Neuronal stem cell (in vitro differentiated cells): ENCODE results near the gene SH3BGR.

ENCODE experiments used
- DNase-seq: peaks from one replicate; pipeline ENCODE4 v3.0.0-alpha.2; 2013; ENCODE audit warnings: low spot score
- H2AFZ ChIP-seq: one replicate; pipeline ENCODE4 v1.6.1; 2013; ENCODE audit warnings: mild to moderate bottlenecking, low read length, inconsistent platforms
- H2AK5ac ChIP-seq: 2 replicates; pipeline ENCODE4 v1.6.1; 2013; ENCODE audit warnings: low read depth, mild to moderate bottlenecking, inconsistent platforms, low read length, moderate library complexity, mixed read lengths
- H2BK120ac ChIP-seq: 2 replicates; pipeline ENCODE4 v1.6.1; 2013; ENCODE audit warnings: low read depth, mild to moderate bottlenecking, inconsistent platforms, low read length, moderate library complexity, mixed read lengths
- H2BK12ac ChIP-seq: one replicate; pipeline ENCODE4 v1.6.1; 2013; ENCODE audit warnings: low read length, inconsistent platforms
- H2BK15ac ChIP-seq: 2 replicates; pipeline ENCODE4 v1.6.1; 2013; ENCODE audit warnings: mild to moderate bottlenecking, low read length, inconsistent platforms, mixed read lengths
- H2BK5ac ChIP-seq: one replicate; pipeline ENCODE4 v1.6.1; 2013; ENCODE audit warnings: inconsistent platforms, mild to moderate bottlenecking, low read length, moderate library complexity
- H3K14ac ChIP-seq: one replicate; pipeline ENCODE4 v1.6.1; 2013; ENCODE audit warnings: low read length, inconsistent platforms
- H3K18ac ChIP-seq: 2 replicates; pipeline ENCODE4 v1.6.1; 2013; ENCODE audit warnings: low read length, inconsistent platforms
- H3K23ac ChIP-seq: 2 replicates; pipeline ENCODE4 v1.6.1; 2013; ENCODE audit warnings: low read depth, mild to moderate bottlenecking, mixed read lengths, low read length, inconsistent platforms; ENCODE audit not compliant: poor library complexity
- H3K27ac ChIP-seq: replicated peaks from 3 replicates; pipeline ENCODE4 v1.5.1; 2013; ENCODE audit warnings: low read length, inconsistent platforms
- H3K27me3 ChIP-seq, 3 experiments: 2 replicates each; pipeline ENCODE4 v1.6.1; 2013; ENCODE audit warnings: low read length in 3 of 3, mild to moderate bottlenecking in 2 of 3, inconsistent platforms in 1 of 3, low read depth in 1 of 3, mixed read lengths in 1 of 3, moderate library complexity in 1 of 3; ENCODE audit not compliant: control insufficient read depth in 3 of 3, insufficient read depth in 3 of 3
- H3K36me3 ChIP-seq, 2 donors: replicated peaks in 1 of 2; 2 replicates each; pipeline ENCODE4 v1.6.1; 2013; ENCODE audit warnings: low read length in 2 of 2; ENCODE audit not compliant: control insufficient read depth in 2 of 2, insufficient read depth in 2 of 2
- H3K4ac ChIP-seq: 2 replicates; pipeline ENCODE4 v1.6.1; 2013; ENCODE audit warnings: inconsistent platforms, mild to moderate bottlenecking, low read length, moderate library complexity
- H3K4me1 ChIP-seq, 2 donors: 1 replicate in 1 of 2; 2 replicates in 1 of 2; pipeline ENCODE4 v1.6.1; 2013; ENCODE audit warnings: low read length in 2 of 2, low read depth in 1 of 2; ENCODE audit not compliant: control insufficient read depth in 2 of 2, insufficient read depth in 1 of 2
- H3K4me2 ChIP-seq: one replicate; pipeline ENCODE4 v1.6.1; 2013; ENCODE audit warnings: mild to moderate bottlenecking, low read length, inconsistent platforms; ENCODE audit not compliant: insufficient read depth, poor library complexity, severe bottlenecking
- H3K4me3 ChIP-seq, 2 donors: 2 replicates each; pipeline ENCODE4 v1.5.1; 2013; ENCODE audit warnings: low read length in 2 of 2, mild to moderate bottlenecking in 2 of 2, inconsistent platforms in 1 of 2, moderate library complexity in 1 of 2
- H3K79me1 ChIP-seq: one replicate; pipeline ENCODE4 v1.6.1; 2013; ENCODE audit warnings: low read depth, mild to moderate bottlenecking, inconsistent platforms, low read length, moderate library complexity
- H3K9ac ChIP-seq: one replicate; pipeline ENCODE4 v1.6.1; 2013; ENCODE audit warnings: mild to moderate bottlenecking, low read depth, low read length, inconsistent platforms; ENCODE audit not compliant: poor library complexity
- H3K9me3 ChIP-seq, 2 donors: replicated peaks in 1 of 2; 2 replicates each; pipeline versions ENCODE3 to v1.6.1; 2013; ENCODE audit warnings: low read length in 2 of 2, mild to moderate bottlenecking in 2 of 2, inconsistent platforms in 1 of 2, low read depth in 1 of 2, mixed read lengths in 1 of 2, moderate library complexity in 1 of 2; ENCODE audit not compliant: control insufficient read depth in 2 of 2, insufficient read depth in 1 of 2
- H4K8ac ChIP-seq: one replicate; pipeline ENCODE4 v1.6.1; 2013; ENCODE audit warnings: low read depth, mild to moderate bottlenecking, inconsistent platforms, low read length, moderate library complexity
- H4K91ac ChIP-seq: one replicate; pipeline ENCODE4 v1.6.1; 2013; ENCODE audit warnings: low read length, low read depth, mild to moderate bottlenecking, inconsistent platforms; ENCODE audit not compliant: poor library complexity
- WGBS, 2 donors: extraction: QIAGEN DNeasy Blood & Tissue Kit; methylation state at CpG; one replicate each; pipeline ENCODE4 v1.1.7; 2013; ENCODE audit warnings: missing lambda C conversion rate in 2 of 2, mixed read lengths in 1 of 2; ENCODE audit not compliant: insufficient read length in 2 of 2, insufficient replicate concordance in 1 of 2; ENCODE audit errors: extremely low coverage in 2 of 2; 5-methylcytosine and 5-hydroxymethylcytosine counted together

Gene SH3BGR

DNA sequence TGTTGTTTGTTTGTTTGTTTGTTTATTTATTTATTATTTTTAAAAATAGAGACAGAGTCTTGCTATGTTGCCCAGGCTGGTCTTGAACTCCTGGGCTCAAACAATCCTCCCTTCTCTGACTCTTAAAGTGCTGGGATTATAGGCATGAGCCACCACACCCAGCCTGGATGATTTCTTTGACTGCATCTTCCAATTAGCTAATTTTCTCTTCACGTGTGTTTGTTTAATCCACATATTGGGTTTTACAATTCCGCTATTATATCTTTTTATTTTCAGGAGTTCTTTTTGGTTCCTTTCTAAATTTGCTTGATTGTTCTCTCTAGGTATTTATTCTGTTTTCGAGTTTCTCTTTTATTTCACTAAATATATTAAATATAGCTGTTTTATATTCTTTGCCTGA is 19.8 kb downstream of the SH3BGR start:
- whole genome bisulfite sequencing, 2 donors = no CpG with 5 or more reads among the region's 3 CpGs
- Histone ChIP-seq H3K4me1 (no peaks in the 10 kb centered on the region), H3K79me1 (no peaks in the 10 kb centered on the region), H2BK5ac (no peak overlapping the region), H2AK5ac (no peak overlapping the region), H3K36me3 (peaks cover 0 to 2% of the 10 kb centered on the region in 2 donors), H3K9ac (no peak overlapping the region), H2BK15ac (no peak overlapping the region), H4K91ac (no peak overlapping the region), H3K4me3 (no peak overlapping the region), H2AFZ (no peak overlapping the region), H2BK120ac (no peak overlapping the region), H3K18ac (no peak overlapping the region), H3K23ac (no peak overlapping the region), H2BK12ac (no peak overlapping the region), H3K27ac (no peak overlapping the region), H3K4ac (no peak overlapping the region), H3K9me3 (no peaks in the 10 kb centered on the region), H3K14ac (no peak overlapping the region), H4K8ac (no peak overlapping the region), H3K4me2 (no peak overlapping the region), H3K27me3 (no peaks in the 10 kb centered on the region)
- no peak for DNase-seq

DNA sequence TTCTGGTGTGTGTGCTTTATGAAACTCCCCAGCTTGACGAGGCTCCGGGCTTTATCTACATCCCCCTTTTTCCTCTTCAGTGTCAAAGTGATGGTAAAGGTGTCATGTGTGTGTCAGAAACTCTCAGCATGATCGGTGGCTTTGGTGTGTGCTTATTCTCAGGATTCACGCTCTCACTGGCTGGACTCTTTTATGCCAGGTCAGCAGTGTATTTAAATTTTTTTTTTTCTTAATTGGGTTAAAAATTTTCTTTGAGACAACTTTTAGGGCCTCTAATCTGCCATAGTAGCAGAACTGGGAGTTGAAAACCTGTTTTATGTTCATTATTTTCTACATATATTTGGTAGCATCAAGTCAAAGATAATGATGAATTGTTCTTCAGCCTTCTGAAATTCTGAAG is 21.0 kb downstream of the SH3BGR start:
- no peak overlapping the region for H2AK5ac ChIP-seq
- H3K79me1 ChIP-seq = no peaks in the 10 kb centered on the region
- H2BK12ac ChIP-seq = no peak overlapping the region
- no peak overlapping the region for H3K4ac ChIP-seq
- no CpG with 5 or more reads among the region's 4 CpGs for WGBS, 2 donors
- peaks cover 0 to 2% of the 10 kb centered on the region in 2 donors for H3K36me3 ChIP-seq
- H3K18ac ChIP-seq = no peak overlapping the region
- no peaks in the 10 kb centered on the region for H3K4me1 ChIP-seq
- H2AFZ ChIP-seq = no peak overlapping the region
- H2BK5ac ChIP-seq = no peak overlapping the region
- no peak overlapping the region for H4K91ac ChIP-seq
- no peak overlapping the region for H2BK120ac ChIP-seq
- H3K27me3 ChIP-seq = no peaks in the 10 kb centered on the region
- H3K9ac ChIP-seq = no peak overlapping the region
- H4K8ac ChIP-seq = no peak overlapping the region
- no peak overlapping the region for H3K4me3 ChIP-seq
- H3K23ac ChIP-seq = no peak overlapping the region
- DNase-seq = no peak
- H3K4me2 ChIP-seq = no peak overlapping the region
- H2BK15ac ChIP-seq = no peak overlapping the region
- no peak overlapping the region for H3K27ac ChIP-seq
- no peak overlapping the region for H3K14ac ChIP-seq
- H3K9me3 ChIP-seq = no peaks in the 10 kb centered on the region

DNA sequence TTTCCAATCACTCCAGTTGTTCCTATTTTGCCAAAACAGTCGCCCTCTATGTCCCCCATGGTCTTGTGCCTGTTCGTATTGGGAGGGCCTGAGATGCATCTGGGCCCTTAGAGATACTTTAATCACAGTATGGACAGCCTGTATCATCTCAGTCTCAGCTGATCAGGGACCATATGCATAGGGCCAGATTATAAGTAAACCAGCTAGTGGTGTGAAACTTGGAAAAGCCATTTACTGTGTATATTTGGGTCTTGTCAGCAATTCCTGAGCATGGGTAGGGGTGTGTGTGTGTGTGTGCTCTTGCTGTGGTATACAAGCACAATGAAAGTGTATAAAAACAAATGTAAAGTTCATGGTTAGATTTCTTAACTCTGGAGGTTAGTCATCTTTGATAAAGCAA is 22.8 kb downstream of the SH3BGR start:
- no peaks in the 10 kb centered on the region for H3K9me3 ChIP-seq
- H3K27me3 ChIP-seq = no peaks in the 10 kb centered on the region
- no peak overlapping the region for H2AK5ac ChIP-seq

DNA sequence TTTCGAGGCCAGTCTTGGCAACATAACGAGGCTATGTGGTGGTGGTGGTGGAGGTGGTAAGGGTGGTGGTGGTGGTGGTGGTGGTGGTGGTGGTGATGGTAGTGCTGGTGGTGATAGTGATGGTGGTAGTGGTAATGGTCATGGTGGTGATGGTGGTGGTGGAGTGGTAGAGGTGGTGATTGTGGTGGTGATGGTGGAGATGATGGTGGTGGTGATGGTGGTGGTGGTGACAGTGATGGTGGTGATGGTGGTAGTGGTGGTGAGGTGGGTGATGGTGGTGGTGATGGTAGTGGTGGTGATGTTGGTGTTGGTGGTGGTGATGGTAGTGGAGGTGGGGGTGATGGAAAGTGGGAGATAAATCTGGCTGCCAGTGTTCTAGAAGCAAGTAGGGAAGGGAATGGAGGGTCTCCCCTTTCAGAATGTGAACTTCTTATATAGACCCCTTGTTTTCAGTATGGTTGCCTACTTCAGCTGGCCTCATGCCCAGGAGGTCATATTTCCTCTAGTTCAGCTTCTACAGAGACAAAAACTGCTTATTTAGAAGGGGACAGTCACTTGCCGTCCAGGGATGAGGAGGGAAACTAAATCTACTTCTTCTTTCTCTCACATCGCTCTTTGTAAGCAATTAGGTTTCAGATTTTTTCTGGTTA is 27.5 kb downstream of the SH3BGR start:
- H3K9ac ChIP-seq = no peak overlapping the region
- H3K27ac ChIP-seq = no peak overlapping the region
- no peak overlapping the region for H4K8ac ChIP-seq
- H3K27me3 ChIP-seq = no peaks in the 10 kb centered on the region
- peaks cover 0 to 2% of the 10 kb centered on the region in 2 donors for H3K36me3 ChIP-seq
- DNase-seq = no peak
- H3K18ac ChIP-seq = no peak overlapping the region
- no peaks in the 10 kb centered on the region for H3K9me3 ChIP-seq
- peak overlapping the region in 1 of 2 donors; percentile 44 for H3K4me3 ChIP-seq
- H2BK12ac ChIP-seq = no peak overlapping the region
- H3K79me1 ChIP-seq = no peaks in the 10 kb centered on the region
- H2BK5ac ChIP-seq = no peak overlapping the region
- no peak overlapping the region for H2BK120ac ChIP-seq
- WGBS, 2 donors = no CpG with 5 or more reads among the region's 4 CpGs
- H2AFZ ChIP-seq = no peak overlapping the region
- H3K14ac ChIP-seq = no peak overlapping the region
- H3K4me2 ChIP-seq = no peak overlapping the region
- no peak overlapping the region for H4K91ac ChIP-seq
- peaks cover 0 to 3% of the 10 kb centered on the region in 2 donors for H3K4me1 ChIP-seq
- H3K4ac ChIP-seq = no peak overlapping the region
- H2AK5ac ChIP-seq = no peak overlapping the region
- H2BK15ac ChIP-seq = no peak overlapping the region
- H3K23ac ChIP-seq = no peak overlapping the region

More for the DNA sequence above, 22.8 kb downstream of the SH3BGR start:
- H2BK12ac ChIP-seq = no peak overlapping the region
- H3K4ac ChIP-seq = no peak overlapping the region
- no peak overlapping the region for H3K18ac ChIP-seq
- DNase-seq = no peak
- H2BK15ac ChIP-seq = no peak overlapping the region
- no peaks in the 10 kb centered on the region for H3K79me1 ChIP-seq
- no peak overlapping the region for H2BK120ac ChIP-seq
- no peak overlapping the region for H2AFZ ChIP-seq
- no peak overlapping the region for H2BK5ac ChIP-seq
- H3K14ac ChIP-seq = no peak overlapping the region
- no peak overlapping the region for H4K91ac ChIP-seq
- H3K36me3 ChIP-seq = peaks cover 0 to 2% of the 10 kb centered on the region in 2 donors
- H3K23ac ChIP-seq = no peak overlapping the region
- WGBS, 2 donors = no CpG with 5 or more reads among the region's 2 CpGs
- no peaks in the 10 kb centered on the region for H3K4me1 ChIP-seq
- no peak overlapping the region for H3K9ac ChIP-seq
- H4K8ac ChIP-seq = no peak overlapping the region
- no peak overlapping the region for H3K4me3 ChIP-seq
- H3K4me2 ChIP-seq = no peak overlapping the region
- H3K27ac ChIP-seq = no peak overlapping the region
